ENCODE measurements around the gene NDUFA6.

DNA sequence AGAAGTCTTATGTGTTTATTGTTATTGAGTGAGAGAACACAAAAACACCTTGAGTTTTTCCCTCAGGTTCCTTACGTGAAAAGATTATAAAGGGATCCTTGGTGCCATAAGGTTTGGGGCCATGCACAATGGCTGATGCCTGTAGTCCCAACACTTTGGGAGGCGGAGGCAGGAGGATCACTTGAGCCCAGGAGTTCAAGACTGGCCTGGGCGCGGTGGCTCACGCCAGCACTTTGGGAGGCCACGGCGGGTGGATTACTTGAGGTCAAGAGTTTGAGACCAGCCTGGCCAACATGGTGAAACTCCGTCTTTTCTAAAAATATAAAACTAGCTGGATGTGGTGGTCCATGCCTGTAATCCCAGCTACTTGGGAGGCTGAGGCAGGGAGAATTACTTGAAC lies 5.7 kb downstream of the NDUFA6 start:
- TF ChIP-seq SUZ12 (IDR thresholded peaks at IDR 0.05) (no peak), FOXM1 (IDR thresholded peaks at IDR 0.05; ENCODE audit: borderline replicate concordance) (no peak), FOXK2 (IDR thresholded peaks at IDR 0.05) (no peak), CTBP1 (IDR thresholded peaks at IDR 0.05; ENCODE audit: borderline replicate concordance) (no peak), SP1 (IDR thresholded peaks at IDR 0.05) (no peak), FOXA1 (IDR thresholded peaks at IDR 0.05) (no peak)

All from HEK293T (cell line).